ENCODE data around the gene JAK1.

GRCh38 chr1:64956010-64956640, 10.2 kb downstream of the JAK1 start:
- TF ChIP-seq CTCF (IDR thresholded peaks at IDR 0.05; ENCODE audit: poor library complexity, severe bottlenecking): no peak
- no peak for TF ChIP-seq EP300 (conservative IDR thresholded peaks at IDR 0.05; ENCODE audit: poor library complexity, severe bottlenecking)
- no peak for TF ChIP-seq POLR2AphosphoS5 (IDR thresholded peaks at IDR 0.05)
